ENCODE measurements around the gene TBX1.

The TBX1 gene

GRCh38 chr22:19743651-19744050 lies 16.9 kb upstream of the TBX1 start:
- in situ Hi-C loops (cut with HindIII; ENCODE audit: low pct_ligation_motif_present, low sequenced_read_pairs) = no loop called here
- no peak overlapping the region for H3K27ac ChIP-seq
- no peaks in the 10 kb centered on the region for H3K27me3 ChIP-seq (replicated peaks)
- no peak for TF ChIP-seq CTCF (IDR thresholded peaks at IDR 0.05; ENCODE audit: low read depth, low read length, missing control alignments)
- H3K36me3 ChIP-seq (replicated peaks) = no peaks in the 10 kb centered on the region
- H3K4me3 ChIP-seq (ENCODE audit: low read depth, low read length) = no peak overlapping the region
- no peak for DNase-seq

- in situ Hi-C loops (cut with HindIII; ENCODE audit: low pct_ligation_motif_present, low sequenced_read_pairs) = no loop called here
- Histone ChIP-seq H3K4me3 (ENCODE audit: low read depth, low read length) (no peak overlapping the region), H3K36me3 (replicated peaks) (no peaks in the 10 kb centered on the region), H3K27me3 (replicated peaks) (no peaks in the 10 kb centered on the region), H3K27ac (no peak overlapping the region)
- no peak for DNase-seq
- TF ChIP-seq CTCF (IDR thresholded peaks at IDR 0.05; ENCODE audit: low read depth, low read length, missing control alignments) = no peak
These were observed 16.1 kb upstream of the TBX1 start for GRCh38 chr22:19744350-19745006.

GRCh38 chr22:19745155-19746101 lies 15.2 kb upstream of the TBX1 start:
- Histone ChIP-seq H3K27me3 (replicated peaks) (peaks cover 2% of the 10 kb centered on the region), H3K27ac (no peak overlapping the region), H3K36me3 (replicated peaks) (no peaks in the 10 kb centered on the region), H3K4me3 (ENCODE audit: low read depth, low read length) (no peak overlapping the region)
- TF ChIP-seq CTCF (IDR thresholded peaks at IDR 0.05; ENCODE audit: low read depth, low read length, missing control alignments) = no peak
- DNase-seq = no peak
- in situ Hi-C loops (cut with HindIII; ENCODE audit: low pct_ligation_motif_present, low sequenced_read_pairs) = no loop called here

GRCh38 chr22:19746726-19747125 lies 13.9 kb upstream of the TBX1 start:
- no peak for DNase-seq
- Histone ChIP-seq H3K4me3 (ENCODE audit: low read depth, low read length) (no peak overlapping the region), H3K36me3 (replicated peaks) (no peaks in the 10 kb centered on the region), H3K27ac (no peak overlapping the region), H3K27me3 (replicated peaks) (peaks cover 2% of the 10 kb centered on the region)
- TF ChIP-seq CTCF (IDR thresholded peaks at IDR 0.05; ENCODE audit: low read depth, low read length, missing control alignments) = no peak
- in situ Hi-C loops (cut with HindIII; ENCODE audit: low pct_ligation_motif_present, low sequenced_read_pairs) = no loop called here

GRCh38 chr22:19747551-19747950 lies 13.0 kb upstream of the TBX1 start:
- no peak overlapping the region for H3K4me3 ChIP-seq (ENCODE audit: low read depth, low read length)
- no peak for TF ChIP-seq CTCF (IDR thresholded peaks at IDR 0.05; ENCODE audit: low read depth, low read length, missing control alignments)
- H3K27ac ChIP-seq = no peak overlapping the region
- no peaks in the 10 kb centered on the region for H3K36me3 ChIP-seq (replicated peaks)
- peaks cover 2% of the 10 kb centered on the region for H3K27me3 ChIP-seq (replicated peaks)
- no peak for DNase-seq
- in situ Hi-C loops (cut with HindIII; ENCODE audit: low pct_ligation_motif_present, low sequenced_read_pairs) = no loop called here

Measured in brain microvascular endothelial cell (primary cell).